Measurements from ENCODE around the gene LENG9. TPM values are rescaled to one million over a fixed set of nuclear protein-coding genes. Genes with fewer than 3 reads are reported as not detected.

LENG9 gene
- total RNA-seq, 1 donor: 5.2 TPM

DNA sequence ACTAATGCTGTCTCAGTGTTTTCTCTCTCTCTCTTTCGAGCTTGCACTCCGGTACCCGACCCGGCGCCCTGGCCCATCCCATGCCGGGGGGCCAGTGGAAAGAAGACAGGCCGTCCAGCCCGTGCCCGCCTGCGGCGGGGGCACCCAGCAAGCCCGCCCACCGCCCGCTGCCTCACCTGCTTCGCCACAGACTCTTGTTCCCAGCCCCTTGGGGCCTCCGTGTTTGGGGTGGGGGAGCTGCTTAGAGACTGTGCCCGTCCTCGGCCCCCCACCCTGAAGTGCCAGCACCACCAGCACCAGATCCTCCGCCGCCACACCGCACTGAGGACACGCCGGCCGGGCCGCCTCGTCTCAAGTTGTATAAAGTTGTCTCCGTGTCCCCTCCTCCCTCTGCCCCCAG lies 2.4 kb downstream of the LENG9 start:
- no peak for TF ChIP-seq CTCF (IDR thresholded peaks at IDR 0.05; ENCODE audit: insufficient read depth, low read depth, low read length)
- H3K4me3 ChIP-seq (ENCODE audit: low read depth, low read length): no peak overlapping the region

DNA sequence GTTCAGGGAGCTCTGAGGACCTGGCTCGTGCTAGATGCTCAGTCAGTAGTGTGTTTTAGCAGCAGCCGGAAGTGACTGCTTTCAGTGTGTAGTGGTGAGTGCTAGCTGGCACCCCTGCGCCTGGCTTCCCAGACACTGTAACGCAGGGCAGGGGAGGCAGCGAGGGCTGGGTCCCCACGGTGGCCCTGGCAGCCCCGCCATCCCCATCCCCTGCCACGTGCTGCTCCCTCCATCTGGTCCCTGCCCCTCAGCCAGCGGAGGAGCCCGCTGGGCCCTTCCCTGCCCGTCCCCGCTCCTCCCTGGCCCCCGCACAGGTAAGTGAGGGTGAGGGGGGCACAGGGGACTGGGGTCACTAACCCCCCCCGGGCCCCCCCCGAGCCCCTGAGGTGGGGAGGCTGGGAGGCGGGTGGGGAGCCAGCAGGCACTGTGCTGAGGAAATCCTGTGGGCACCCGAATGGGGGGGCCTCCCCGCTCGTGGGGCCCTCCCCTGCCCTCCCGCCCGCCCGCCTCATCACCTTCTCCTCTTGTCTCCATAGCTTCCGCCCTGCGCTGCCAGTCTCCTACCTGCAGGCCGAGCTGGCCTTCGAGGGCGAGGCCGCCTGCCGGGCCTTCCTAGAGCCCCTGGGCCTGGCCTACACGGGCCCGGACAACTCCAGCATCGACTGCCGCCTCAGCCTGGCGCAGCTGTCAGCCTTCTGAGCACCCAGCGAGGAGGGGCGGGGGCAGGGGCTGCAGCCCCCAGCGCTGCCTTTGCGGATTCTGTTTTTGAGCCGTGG lies 3.2 kb downstream of the LENG9 start:
- no peak overlapping the region for H3K4me3 ChIP-seq (ENCODE audit: low read depth, low read length)
- no peak for TF ChIP-seq CTCF (IDR thresholded peaks at IDR 0.05; ENCODE audit: insufficient read depth, low read depth, low read length)
- no peak for DNase-seq (ENCODE audit: low read depth)

More for the DNA sequence above, 2.4 kb downstream of the LENG9 start:
- DNase-seq (ENCODE audit: low read depth): no peak

GRCh38 chr19:54459282-54460229 lies 4.0 kb downstream of the LENG9 start:
- no peak for DNase-seq (ENCODE audit: low read depth)
- TF ChIP-seq CTCF (IDR thresholded peaks at IDR 0.05; ENCODE audit: insufficient read depth, low read depth, low read length): no peak
- no peak overlapping the region for H3K4me3 ChIP-seq (ENCODE audit: low read depth, low read length)

- no peak overlapping the region for H3K4me3 ChIP-seq (ENCODE audit: low read depth, low read length)
- no peak for TF ChIP-seq CTCF (IDR thresholded peaks at IDR 0.05; ENCODE audit: insufficient read depth, low read depth, low read length)
- no peak for DNase-seq (ENCODE audit: low read depth)
These were observed 4.8 kb downstream of the LENG9 start for GRCh38 chr19:54458648-54459281.

- no peak for TF ChIP-seq CTCF (IDR thresholded peaks at IDR 0.05; ENCODE audit: insufficient read depth, low read depth, low read length)
- no peak overlapping the region for H3K4me3 ChIP-seq (ENCODE audit: low read depth, low read length)
- DNase-seq (ENCODE audit: low read depth): no peak
These were observed 5.6 kb downstream of the LENG9 start for GRCh38 chr19:54457773-54458647.
